SK-N-SH treated with all-trans-retinoic acid at 6 μM for 48 hours (cell line): Measurements from ENCODE around the gene GRIA1.

ENCODE experiments used
- ATAC-seq: fragments of 200-7000 bp; cut with Tn5 transposase; 3 replicates; pipeline ENCODE4 v1.9.1; 2020; ENCODE audit warnings: mild to moderate bottlenecking, moderate library complexity
- ARNTL ChIP-seq: fragments of 450-650 bp; formaldehyde crosslinking; IDR thresholded peaks from 2 replicates; pipeline ENCODE4 v1.5.0; 2020; ENCODE audit warnings: low read depth, mild to moderate bottlenecking, moderate library complexity, borderline replicate concordance
- BACH2 ChIP-seq: fragments of 250-450 bp; sonication (Bioruptor Pico); IDR thresholded peaks from 2 replicates; pipeline ENCODE4 v1.9.0; 2021; ENCODE audit warnings: mild to moderate bottlenecking, borderline replicate concordance
- CSDC2 ChIP-seq: fragments of 250-450 bp; sonication (Bioruptor Pico); IDR thresholded peaks from 2 replicates; pipeline ENCODE4 v1.5.0; 2020; ENCODE audit warnings: mild to moderate bottlenecking, moderate library complexity
- CSRNP3 ChIP-seq: fragments of 250-450 bp; sonication (Bioruptor Pico); IDR thresholded peaks from 2 replicates; pipeline ENCODE4 v1.5.1; 2021; ENCODE audit warnings: mild to moderate bottlenecking, moderate library complexity
- ESRRG ChIP-seq: fragments of 250-450 bp; sonication (Bioruptor Pico); IDR thresholded peaks from 2 replicates; pipeline ENCODE4 v1.6.1; 2021; ENCODE audit warnings: mild to moderate bottlenecking
- ISL1 ChIP-seq: fragments of 250-450 bp; sonication (Bioruptor Pico); IDR thresholded peaks from 2 replicates; pipeline ENCODE4 v2.1.2; 2022; ENCODE audit warnings: mild to moderate bottlenecking, moderate library complexity
- POU6F1 ChIP-seq: fragments of 250-450 bp; sonication (Bioruptor Pico); IDR thresholded peaks from 2 replicates; pipeline ENCODE4 v1.8.0; 2021; ENCODE audit warnings: low read depth, mild to moderate bottlenecking, moderate library complexity, borderline replicate concordance
- PPARA ChIP-seq: fragments of 250-450 bp; sonication (Bioruptor Pico); IDR thresholded peaks from 2 replicates; pipeline ENCODE4 v1.5.0; 2020; ENCODE audit warnings: mild to moderate bottlenecking, borderline replicate concordance
- RARB ChIP-seq: fragments of 250-450 bp; sonication (Bioruptor Pico); IDR thresholded peaks from 2 replicates; pipeline ENCODE4 v1.8.0; 2021; ENCODE audit warnings: mild to moderate bottlenecking, moderate library complexity
- SNAI2 ChIP-seq: fragments of 250-450 bp; sonication (Bioruptor Pico); IDR thresholded peaks from 2 replicates; pipeline ENCODE4 v1.5.0; 2020; ENCODE audit warnings: mild to moderate bottlenecking, moderate library complexity
- TCF4 ChIP-seq: fragments of 250-450 bp; sonication (Bioruptor Pico); IDR thresholded peaks from 2 replicates; pipeline ENCODE4 v1.8.0; 2021; ENCODE audit warnings: mild to moderate bottlenecking, moderate library complexity, borderline replicate concordance
- TOX ChIP-seq: fragments of 250-450 bp; sonication (Bioruptor Pico); IDR thresholded peaks from 2 replicates; pipeline ENCODE4 v1.8.0; 2021; ENCODE audit warnings: mild to moderate bottlenecking, moderate library complexity, borderline replicate concordance
- ZC3H10 ChIP-seq: fragments of 250-450 bp; sonication (Bioruptor Pico); IDR thresholded peaks from 2 replicates; pipeline ENCODE4 v1.5.1; 2021; ENCODE audit warnings: mild to moderate bottlenecking, moderate library complexity
- ZFP3 ChIP-seq: fragments of 250-450 bp; sonication (Bioruptor Pico); IDR thresholded peaks from 2 replicates; pipeline ENCODE4 v1.5.0; 2020; ENCODE audit warnings: mild to moderate bottlenecking, moderate library complexity
- ZFP30 ChIP-seq: fragments of 450-650 bp; formaldehyde crosslinking; IDR thresholded peaks from 2 replicates; pipeline ENCODE4 v1.5.0; 2022; ENCODE audit warnings: mild to moderate bottlenecking, moderate library complexity
- ZNF565 ChIP-seq: fragments of 450-650 bp; formaldehyde crosslinking; conservative IDR thresholded peaks from 2 replicates; pipeline ENCODE4 v1.5.0; 2020; ENCODE audit warnings: low read depth, mild to moderate bottlenecking, moderate library complexity
- ZNF70 ChIP-seq: fragments of 450-650 bp; formaldehyde crosslinking; IDR thresholded peaks from 2 replicates; pipeline ENCODE4 v1.5.0; 2020; ENCODE audit warnings: mild to moderate bottlenecking, moderate library complexity
- ZNF8 ChIP-seq: fragments of 450-650 bp; formaldehyde crosslinking; IDR thresholded peaks from 2 replicates; pipeline ENCODE4 v1.5.0; 2020; ENCODE audit warnings: mild to moderate bottlenecking, moderate library complexity
- TF ChIP-seq, protein P1 (sequence below): fragments of 250-450 bp; sonication (Bioruptor Pico); IDR thresholded peaks from 2 replicates; pipeline ENCODE4 v1.8.0; 2020; ENCODE audit warnings: mild to moderate bottlenecking, moderate library complexity, borderline replicate concordance
- TF ChIP-seq, protein P2 (sequence below): fragments of 250-450 bp; sonication (Bioruptor Pico); IDR thresholded peaks from 2 replicates; pipeline ENCODE4 v1.5.0; 2020; ENCODE audit warnings: mild to moderate bottlenecking, moderate library complexity
- TF ChIP-seq, protein P3 (sequence below): fragments of 250-450 bp; sonication (Bioruptor Pico); IDR thresholded peaks from 2 replicates; pipeline ENCODE4 v1.5.1; 2020; ENCODE audit warnings: low read depth, mild to moderate bottlenecking, moderate library complexity

The GRIA1 gene

GRCh38 chr5:153641183-153641688, 150.8 kb downstream of the GRIA1 start:
- TF ChIP-seq SNAI2, result no peak
- no peak for TF ChIP-seq ESRRG (CRISPR knock-in tag)
- TF ChIP-seq ZFP3, result no peak
- TF ChIP-seq, protein P1, sequence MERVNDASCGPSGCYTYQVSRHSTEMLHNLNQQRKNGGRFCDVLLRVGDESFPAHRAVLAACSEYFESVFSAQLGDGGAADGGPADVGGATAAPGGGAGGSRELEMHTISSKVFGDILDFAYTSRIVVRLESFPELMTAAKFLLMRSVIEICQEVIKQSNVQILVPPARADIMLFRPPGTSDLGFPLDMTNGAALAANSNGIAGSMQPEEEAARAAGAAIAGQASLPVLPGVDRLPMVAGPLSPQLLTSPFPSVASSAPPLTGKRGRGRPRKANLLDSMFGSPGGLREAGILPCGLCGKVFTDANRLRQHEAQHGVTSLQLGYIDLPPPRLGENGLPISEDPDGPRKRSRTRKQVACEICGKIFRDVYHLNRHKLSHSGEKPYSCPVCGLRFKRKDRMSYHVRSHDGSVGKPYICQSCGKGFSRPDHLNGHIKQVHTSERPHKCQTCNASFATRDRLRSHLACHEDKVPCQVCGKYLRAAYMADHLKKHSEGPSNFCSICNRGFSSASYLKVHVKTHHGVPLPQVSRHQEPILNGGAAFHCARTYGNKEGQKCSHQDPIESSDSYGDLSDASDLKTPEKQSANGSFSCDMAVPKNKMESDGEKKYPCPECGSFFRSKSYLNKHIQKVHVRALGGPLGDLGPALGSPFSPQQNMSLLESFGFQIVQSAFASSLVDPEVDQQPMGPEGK (CRISPR knock-in tag), result no peak
- TF ChIP-seq BACH2, result no peak
- TF ChIP-seq CSRNP3 (CRISPR knock-in tag), result no peak
- TF ChIP-seq ZNF70 (CRISPR knock-in tag), result no peak
- TF ChIP-seq ISL1 (CRISPR knock-in tag), result no peak
- TF ChIP-seq TCF4 (CRISPR knock-in tag), result no peak
- TF ChIP-seq ZNF565 (CRISPR knock-in tag), result no peak
- TF ChIP-seq ZFP30 (CRISPR knock-in tag), result no peak
- TF ChIP-seq, protein P2, sequence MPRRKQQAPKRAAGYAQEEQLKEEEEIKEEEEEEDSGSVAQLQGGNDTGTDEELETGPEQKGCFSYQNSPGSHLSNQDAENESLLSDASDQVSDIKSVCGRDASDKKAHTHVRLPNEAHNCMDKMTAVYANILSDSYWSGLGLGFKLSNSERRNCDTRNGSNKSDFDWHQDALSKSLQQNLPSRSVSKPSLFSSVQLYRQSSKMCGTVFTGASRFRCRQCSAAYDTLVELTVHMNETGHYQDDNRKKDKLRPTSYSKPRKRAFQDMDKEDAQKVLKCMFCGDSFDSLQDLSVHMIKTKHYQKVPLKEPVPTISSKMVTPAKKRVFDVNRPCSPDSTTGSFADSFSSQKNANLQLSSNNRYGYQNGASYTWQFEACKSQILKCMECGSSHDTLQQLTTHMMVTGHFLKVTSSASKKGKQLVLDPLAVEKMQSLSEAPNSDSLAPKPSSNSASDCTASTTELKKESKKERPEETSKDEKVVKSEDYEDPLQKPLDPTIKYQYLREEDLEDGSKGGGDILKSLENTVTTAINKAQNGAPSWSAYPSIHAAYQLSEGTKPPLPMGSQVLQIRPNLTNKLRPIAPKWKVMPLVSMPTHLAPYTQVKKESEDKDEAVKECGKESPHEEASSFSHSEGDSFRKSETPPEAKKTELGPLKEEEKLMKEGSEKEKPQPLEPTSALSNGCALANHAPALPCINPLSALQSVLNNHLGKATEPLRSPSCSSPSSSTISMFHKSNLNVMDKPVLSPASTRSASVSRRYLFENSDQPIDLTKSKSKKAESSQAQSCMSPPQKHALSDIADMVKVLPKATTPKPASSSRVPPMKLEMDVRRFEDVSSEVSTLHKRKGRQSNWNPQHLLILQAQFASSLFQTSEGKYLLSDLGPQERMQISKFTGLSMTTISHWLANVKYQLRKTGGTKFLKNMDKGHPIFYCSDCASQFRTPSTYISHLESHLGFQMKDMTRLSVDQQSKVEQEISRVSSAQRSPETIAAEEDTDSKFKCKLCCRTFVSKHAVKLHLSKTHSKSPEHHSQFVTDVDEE (CRISPR knock-in tag), result no peak
- TF ChIP-seq, protein P3, sequence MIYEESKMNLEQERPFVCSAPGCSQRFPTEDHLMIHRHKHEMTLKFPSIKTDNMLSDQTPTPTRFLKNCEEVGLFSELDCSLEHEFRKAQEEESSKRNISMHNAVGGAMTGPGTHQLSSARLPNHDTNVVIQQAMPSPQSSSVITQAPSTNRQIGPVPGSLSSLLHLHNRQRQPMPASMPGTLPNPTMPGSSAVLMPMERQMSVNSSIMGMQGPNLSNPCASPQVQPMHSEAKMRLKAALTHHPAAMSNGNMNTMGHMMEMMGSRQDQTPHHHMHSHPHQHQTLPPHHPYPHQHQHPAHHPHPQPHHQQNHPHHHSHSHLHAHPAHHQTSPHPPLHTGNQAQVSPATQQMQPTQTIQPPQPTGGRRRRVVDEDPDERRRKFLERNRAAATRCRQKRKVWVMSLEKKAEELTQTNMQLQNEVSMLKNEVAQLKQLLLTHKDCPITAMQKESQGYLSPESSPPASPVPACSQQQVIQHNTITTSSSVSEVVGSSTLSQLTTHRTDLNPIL, result no peak
- TF ChIP-seq ARNTL (CRISPR knock-in tag), result no peak
- no peak for TF ChIP-seq TOX
- TF ChIP-seq CSDC2, result no peak
- no peak for TF ChIP-seq RARB (CRISPR knock-in tag)
- no peak for TF ChIP-seq ZC3H10 (CRISPR knock-in tag)
- no peak for TF ChIP-seq PPARA (CRISPR knock-in tag)
- no peak for TF ChIP-seq ZNF8
- no peak for ATAC-seq

- no peak; the same call in 2 of the 3 replicates for ATAC-seq
- TF ChIP-seq RARB (CRISPR knock-in tag) (no peak), ZFP30 (CRISPR knock-in tag) (no peak), ISL1 (CRISPR knock-in tag) (peak; percentile 60; the same call in 1 of the 2 replicates), ZC3H10 (CRISPR knock-in tag) (peak; percentile 62; the same call in 1 of the 2 replicates), TOX (no peak), PPARA (CRISPR knock-in tag) (no peak), ZNF8 (no peak), POU6F1 (CRISPR knock-in tag) (no peak), ZNF565 (CRISPR knock-in tag) (no peak), ARNTL (CRISPR knock-in tag) (no peak), ZFP3 (no peak)
- TF ChIP-seq, protein P2 (CRISPR knock-in tag), result no peak
- TF ChIP-seq, all 23 proteins: peak for 2
These were observed 164.2 kb downstream of the GRIA1 start for GRCh38 chr5:153654504-153655200.
